Endothelial cell of umbilical vein (primary cell): ENCODE data around the gene INPP5A. TPM values are rescaled to one million over a fixed set of nuclear protein-coding genes. Genes with fewer than 3 reads are reported as not detected.

Experiments
- BruUV-seq: library from RNA; stranded (reverse); fragments of 400-500 nt; replicated peaks from 2 replicates; lab custom pipeline; 2021; lab: Mats Ljungman, UMichigan
- CTCF ChIA-PET: fragments of 300-600, 350-600 bp; sonication (Branson Sonifier 250); formaldehyde crosslinking; loops from one replicate; lab custom pipeline; 2021; ENCODE audit warnings: antibody characterized with exemption, inconsistent platforms; lab: Charles Lee
- POLR2A ChIA-PET: fragments of 300-600, 350-600 bp; sonication (Branson Sonifier 250); formaldehyde crosslinking; loops from one replicate; lab custom pipeline; 2021; ENCODE audit warnings: antibody characterized with exemption, inconsistent platforms; lab: Charles Lee
- DNase-seq: peaks from one replicate; pipeline ENCODE4 v3.0.0-alpha.2; 2011; ENCODE audit warnings: low read depth, low spot score
- FAIRE-seq: peaks from 2 replicates; lab custom pipeline; 2011; peaks lifted over from hg19 to GRCh38; lab: Jason Lieb, UNC
- H2AFZ ChIP-seq: 2 replicates; pipeline ENCODE4 v1.6.0; 2012; ENCODE audit warnings: low read depth, low read length, control low read depth, inconsistent platforms
- H3K27ac ChIP-seq: 2 replicates; pipeline ENCODE4 v1.5.1; 2011; ENCODE audit warnings: low read depth, mild to moderate bottlenecking, control low read depth, low read length, moderate library complexity; ENCODE audit not compliant: insufficient read depth
- H3K27me3 ChIP-seq, 2 experiments: 2 replicates each; pipeline versions ENCODE4 v1.6.0 to v1.6.1; 2011; ENCODE audit warnings: low read length in 2 of 2, mixed read lengths in 1 of 2; ENCODE audit not compliant: control insufficient read depth in 2 of 2, insufficient read depth in 2 of 2
- H3K36me3 ChIP-seq, 2 experiments: 2 replicates in 1 of 2; 3 replicates in 1 of 2; pipeline ENCODE4 v1.5.1; 2011; ENCODE audit warnings: low read length in 2 of 2, mild to moderate bottlenecking in 1 of 2, moderate library complexity in 1 of 2; ENCODE audit not compliant: control insufficient read depth in 2 of 2, insufficient read depth in 2 of 2; ENCODE audit errors: extremely low read depth in 1 of 2
- H3K4me1 ChIP-seq: 3 replicates; pipeline ENCODE4 v1.5.1; 2011; ENCODE audit warnings: mild to moderate bottlenecking, low read length; ENCODE audit not compliant: control insufficient read depth, insufficient read depth; ENCODE audit errors: extremely low read depth
- H3K4me2 ChIP-seq: 2 replicates; pipeline ENCODE4 v1.6.1; 2011; ENCODE audit warnings: low read length, control low read depth, mixed read lengths; ENCODE audit not compliant: insufficient read depth
- H3K4me3 ChIP-seq, 3 experiments: fragments of 200-600 bp in 1 of 3; sonication (generic), shearing (Covaris generic) in 1 of 3; replicated peaks in 1 of 3; 2 replicates each; pipeline ENCODE4 v1.5.1; 2011 to 2016; ENCODE audit warnings: control low read depth in 3 of 3, low read length in 3 of 3, mild to moderate bottlenecking in 2 of 3, inconsistent platforms in 1 of 3, low read depth in 1 of 3, moderate library complexity in 1 of 3; ENCODE audit not compliant: insufficient read depth in 1 of 3
- H3K79me2 ChIP-seq: 2 replicates; pipeline ENCODE4 v1.6.0; 2012; ENCODE audit warnings: low read length, inconsistent platforms; ENCODE audit not compliant: control insufficient read depth, insufficient read depth
- H3K9ac ChIP-seq: replicated peaks from 2 replicates; pipeline ENCODE3; 2011; ENCODE audit warnings: low read length, control low read depth; ENCODE audit not compliant: insufficient read depth; ENCODE audit errors: extremely low read depth
- H3K9me1 ChIP-seq: replicated peaks from 3 replicates; pipeline ENCODE4 v1.6.0; 2011; ENCODE audit warnings: mild to moderate bottlenecking, low read length; ENCODE audit not compliant: control insufficient read depth, insufficient read depth; ENCODE audit errors: extremely low read depth
- H3K9me3 ChIP-seq: replicated peaks from 2 replicates; pipeline ENCODE4 v1.5.1; 2012; ENCODE audit warnings: low read length, inconsistent platforms; ENCODE audit not compliant: control insufficient read depth, insufficient read depth
- H4K20me1 ChIP-seq: replicated peaks from 2 replicates; pipeline ENCODE3; 2011; ENCODE audit warnings: mild to moderate bottlenecking, low read length; ENCODE audit not compliant: control insufficient read depth, insufficient read depth; ENCODE audit errors: extremely low read depth
- EZH2 ChIP-seq: IDR thresholded peaks from 2 replicates; pipeline ENCODE4 v1.6.1; 2012; ENCODE audit warnings: borderline replicate concordance, low read depth, mild to moderate bottlenecking, moderate library complexity, low read length, inconsistent platforms; ENCODE audit not compliant: severe bottlenecking
- FOS ChIP-seq: IDR thresholded peaks from 2 replicates; pipeline ENCODE4 v1.6.1; 2011; ENCODE audit warnings: mild to moderate bottlenecking, low read length, moderate library complexity, borderline replicate concordance; ENCODE audit not compliant: insufficient read depth
- GATA2 ChIP-seq: IDR thresholded peaks from 2 replicates; pipeline ENCODE4 v1.7.0; 2011; ENCODE audit warnings: low read depth, mild to moderate bottlenecking, moderate library complexity, mixed read lengths, low read length; ENCODE audit not compliant: insufficient read length, insufficient read depth
- JUN ChIP-seq: IDR thresholded peaks from 2 replicates; pipeline ENCODE4 v1.6.1; 2011; ENCODE audit warnings: borderline replicate concordance, low read depth; ENCODE audit not compliant: insufficient read length, insufficient read depth
- MYC ChIP-seq: IDR thresholded peaks from one replicate; pipeline ENCODE4 v1.6.1; 2011; ENCODE audit warnings: mild to moderate bottlenecking, low read depth, low read length
- POLR2A ChIP-seq: IDR thresholded peaks from 2 replicates; pipeline ENCODE4 v1.6.1; 2012; ENCODE audit warnings: low read depth, mild to moderate bottlenecking, control low read depth, low read length
- POLR2AphosphoS5 ChIP-seq: IDR thresholded peaks from 2 replicates; pipeline ENCODE4 v1.6.1; 2012; ENCODE audit warnings: low read depth, mild to moderate bottlenecking, control low read depth, low read length, moderate library complexity; ENCODE audit not compliant: insufficient read depth
- dilution Hi-C: fragments of 300-500 bp; cut with MboI; formaldehyde crosslinking; loops from one replicate; pipeline ENCODE4 v1.15.0; 2019; ENCODE audit warnings: low sequenced_read_pairs; ENCODE audit not compliant: extremely low pct_ligation_motif_present
- intact Hi-C: fragments of 100-400 bp; cut with micrococcal nuclease; formaldehyde crosslinking; loops from one replicate; pipeline ENCODE4 v1.10.0; 2022
- polyA plus RNA-seq, 4 experiments: library from polyadenylated mRNA; depleted of rRNA in 3 of 4; stranded (reverse) in 3 of 4; unstranded in 1 of 4; fragments of >200 nt; gene quantifications; 2 replicates each; pipeline versions ENCODE4 v1.2.1 to v1.2.3, GENCODE V29; 2011 to 2012; ENCODE audit warnings: missing spikeins in 1 of 4
- total RNA-seq: library from RNA; stranded (reverse); gene quantifications from 2 replicates; pipeline ENCODE4 v1.2.3, GENCODE V29; 2021
- TF ChIP-seq, protein P1 (sequence below), 2 donors: IDR thresholded peaks; 1 replicate in 1 of 2; 2 replicates in 1 of 2; pipeline ENCODE4 v1.5.1; 2011; ENCODE audit warnings: low read length in 2 of 2, mild to moderate bottlenecking in 2 of 2, moderate library complexity in 2 of 2, control low read depth in 1 of 2, inconsistent platforms in 1 of 2, low read depth in 1 of 2; ENCODE audit not compliant: insufficient read depth in 1 of 2; ENCODE audit errors: extremely low read depth in 1 of 2
- TF ChIP-seq, protein P2 (sequence below): IDR thresholded peaks from 2 replicates; pipeline ENCODE4 v1.6.1; 2011; ENCODE audit not compliant: insufficient read depth, insufficient read length

Gene INPP5A
- total and polyA plus RNA-seq, 2 donors (not counting 3 experiments of a cell fraction or from before 2014, with no cell fraction given), result 22.9 to 33.2 TPM

DNA sequence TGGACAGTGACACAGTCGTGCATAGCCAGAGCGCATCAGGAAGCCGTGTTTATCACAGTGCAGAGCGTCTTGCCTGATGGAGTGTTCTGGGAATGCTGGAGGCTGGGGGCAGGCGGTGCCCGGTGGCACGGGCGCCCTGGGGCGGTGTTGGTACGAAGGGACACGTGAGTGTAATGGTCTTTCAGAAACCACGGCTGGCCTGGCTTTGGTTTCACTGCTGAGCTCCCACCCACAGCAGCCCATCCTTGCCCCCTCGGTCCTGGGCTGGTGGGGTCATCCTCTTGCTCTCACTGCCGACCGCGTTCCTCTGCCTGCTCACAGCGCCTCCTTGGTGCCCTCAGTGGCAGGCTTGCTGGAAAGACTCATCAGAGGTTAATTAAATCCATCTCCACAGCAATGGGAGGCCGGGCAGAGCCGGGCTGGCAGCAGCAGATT is 197.8 kb downstream of the INPP5A start:
- no peak overlapping the region for H3K27ac ChIP-seq
- H3K4me3 ChIP-seq, result no peak overlapping the region
- DNase-seq (no peak), FAIRE-seq (no peak)
- H3K4me1 ChIP-seq, result no peaks in the 10 kb centered on the region
- POLR2A ChIA-PET, result no interaction called here
- no peaks in the 10 kb centered on the region for H3K27me3 ChIP-seq
- no peak overlapping the region for H3K9ac ChIP-seq
- H3K9me1 ChIP-seq, result no peaks in the 10 kb centered on the region
- CTCF ChIA-PET, result no interaction called here
- TF ChIP-seq GATA2 (no peak), POLR2AphosphoS5 (no peak), EZH2 (no peak), POLR2A (no peak), JUN (no peak), FOS (no peak), MYC (no peak)
- TF ChIP-seq, protein P1, sequence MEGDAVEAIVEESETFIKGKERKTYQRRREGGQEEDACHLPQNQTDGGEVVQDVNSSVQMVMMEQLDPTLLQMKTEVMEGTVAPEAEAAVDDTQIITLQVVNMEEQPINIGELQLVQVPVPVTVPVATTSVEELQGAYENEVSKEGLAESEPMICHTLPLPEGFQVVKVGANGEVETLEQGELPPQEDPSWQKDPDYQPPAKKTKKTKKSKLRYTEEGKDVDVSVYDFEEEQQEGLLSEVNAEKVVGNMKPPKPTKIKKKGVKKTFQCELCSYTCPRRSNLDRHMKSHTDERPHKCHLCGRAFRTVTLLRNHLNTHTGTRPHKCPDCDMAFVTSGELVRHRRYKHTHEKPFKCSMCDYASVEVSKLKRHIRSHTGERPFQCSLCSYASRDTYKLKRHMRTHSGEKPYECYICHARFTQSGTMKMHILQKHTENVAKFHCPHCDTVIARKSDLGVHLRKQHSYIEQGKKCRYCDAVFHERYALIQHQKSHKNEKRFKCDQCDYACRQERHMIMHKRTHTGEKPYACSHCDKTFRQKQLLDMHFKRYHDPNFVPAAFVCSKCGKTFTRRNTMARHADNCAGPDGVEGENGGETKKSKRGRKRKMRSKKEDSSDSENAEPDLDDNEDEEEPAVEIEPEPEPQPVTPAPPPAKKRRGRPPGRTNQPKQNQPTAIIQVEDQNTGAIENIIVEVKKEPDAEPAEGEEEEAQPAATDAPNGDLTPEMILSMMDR (IDR thresholded peaks at IDR 0.05; ENCODE audit: extremely low read depth in 1 of 2, insufficient read depth in 1 of 2, low read depth in 1 of 2, low read length in 2 of 2), result no peak
- TF ChIP-seq, protein P2, sequence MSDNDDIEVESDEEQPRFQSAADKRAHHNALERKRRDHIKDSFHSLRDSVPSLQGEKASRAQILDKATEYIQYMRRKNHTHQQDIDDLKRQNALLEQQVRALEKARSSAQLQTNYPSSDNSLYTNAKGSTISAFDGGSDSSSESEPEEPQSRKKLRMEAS, result no peak
- intact Hi-C loops, result no loop called here
- no peaks in the 10 kb centered on the region for H3K79me2 ChIP-seq
- no peak overlapping the region for H3K4me2 ChIP-seq
- dilution Hi-C loops, result no loop called here
- no peaks in the 10 kb centered on the region for H4K20me1 ChIP-seq
- H3K36me3 ChIP-seq, result no peaks in the 10 kb centered on the region
- H3K9me3 ChIP-seq, result no peaks in the 10 kb centered on the region
- no peak overlapping the region for H2AFZ ChIP-seq
- no TSS peak for BruUV-seq
